Progenitor cell of endocrine pancreas (in vitro differentiated cells): ENCODE results near the gene RAB11FIP2. TPM values are rescaled to one million over a fixed set of nuclear protein-coding genes. Genes with fewer than 3 reads are reported as not detected.

Source experiments
- DNase-seq: peaks from one replicate; pipeline ENCODE4 v3.0.0; 2021; ENCODE audit warnings: low spot score; ENCODE audit not compliant: unreplicated experiment
- H3K27ac Mint-ChIP-seq: 2 replicates; pipeline ENCODE4 v1.8.0; 2021; ENCODE audit warnings: mild to moderate bottlenecking, moderate library complexity, mixed read lengths
- H3K27me3 Mint-ChIP-seq: 2 replicates; pipeline ENCODE4 v1.8.0; 2021; ENCODE audit warnings: mixed read lengths
- H3K36me3 Mint-ChIP-seq: 2 replicates; pipeline ENCODE4 v1.8.0; 2022; ENCODE audit warnings: mixed read lengths; ENCODE audit not compliant: insufficient read depth
- H3K4me1 Mint-ChIP-seq: 2 replicates; pipeline ENCODE4 v1.8.0; 2021; ENCODE audit warnings: low read depth, mixed read lengths
- H3K4me3 Mint-ChIP-seq: 2 replicates; pipeline ENCODE4 v1.8.0; 2021; ENCODE audit warnings: low read depth, mild to moderate bottlenecking, moderate library complexity, mixed read lengths
- H3K9me3 Mint-ChIP-seq: 2 replicates; pipeline ENCODE4 v1.8.0; 2021; ENCODE audit warnings: low read depth, mixed read lengths
- CTCF ChIP-seq: fragments of 200-600 bp; sonication (generic); IDR thresholded peaks from one replicate; pipeline ENCODE4 v1.5.0; 2021; ENCODE audit warnings: antibody characterized with exemption, mild to moderate bottlenecking; ENCODE audit not compliant: unreplicated experiment
- total RNA-seq: library from RNA; stranded (reverse); gene quantifications from 2 replicates; pipeline ENCODE4 v1.2.1, GENCODE V29; 2021

The RAB11FIP2 gene
- total RNA-seq, 1 donor from 2014 or later, result 17.6 TPM

GRCh38 chr10:118027397-118027796, 19.3 kb downstream of the RAB11FIP2 start:
- Mint-ChIP-seq H3K27ac (no peak overlapping the region), H3K27me3 (no peaks in the 10 kb centered on the region), H3K4me1 (peaks cover 5% of the 10 kb centered on the region), H3K36me3 (no peaks in the 10 kb centered on the region), H3K4me3 (no peak overlapping the region), H3K9me3 (no peaks in the 10 kb centered on the region)
- TF ChIP-seq CTCF, result no peak
- no peak for DNase-seq

- Mint-ChIP-seq H3K4me3 (no peak overlapping the region), H3K27ac (no peak overlapping the region), H3K9me3 (no peaks in the 10 kb centered on the region), H3K36me3 (no peaks in the 10 kb centered on the region), H3K4me1 (peaks cover 5% of the 10 kb centered on the region), H3K27me3 (no peaks in the 10 kb centered on the region)
- no peak for TF ChIP-seq CTCF
- DNase-seq, result no peak
These were observed 19.8 kb downstream of the RAB11FIP2 start for GRCh38 chr10:118026936-118027335.

- Mint-ChIP-seq H3K4me3 (no peak overlapping the region), H3K9me3 (no peaks in the 10 kb centered on the region), H3K36me3 (peaks cover 3% of the 10 kb centered on the region), H3K4me1 (peaks cover 3% of the 10 kb centered on the region), H3K27ac (no peak overlapping the region), H3K27me3 (no peaks in the 10 kb centered on the region)
- no peak for DNase-seq
- TF ChIP-seq CTCF, result no peak
These were observed 26.4 kb downstream of the RAB11FIP2 start for GRCh38 chr10:118020365-118020764.

GRCh38 chr10:118017850-118018249, 28.9 kb downstream of the RAB11FIP2 start:
- DNase-seq, result no peak
- Mint-ChIP-seq H3K4me3 (no peak overlapping the region), H3K9me3 (no peaks in the 10 kb centered on the region), H3K4me1 (peaks cover 10% of the 10 kb centered on the region), H3K27me3 (no peaks in the 10 kb centered on the region), H3K36me3 (peaks cover 3% of the 10 kb centered on the region), H3K27ac (no peak overlapping the region)
- TF ChIP-seq CTCF, result no peak

DNA sequence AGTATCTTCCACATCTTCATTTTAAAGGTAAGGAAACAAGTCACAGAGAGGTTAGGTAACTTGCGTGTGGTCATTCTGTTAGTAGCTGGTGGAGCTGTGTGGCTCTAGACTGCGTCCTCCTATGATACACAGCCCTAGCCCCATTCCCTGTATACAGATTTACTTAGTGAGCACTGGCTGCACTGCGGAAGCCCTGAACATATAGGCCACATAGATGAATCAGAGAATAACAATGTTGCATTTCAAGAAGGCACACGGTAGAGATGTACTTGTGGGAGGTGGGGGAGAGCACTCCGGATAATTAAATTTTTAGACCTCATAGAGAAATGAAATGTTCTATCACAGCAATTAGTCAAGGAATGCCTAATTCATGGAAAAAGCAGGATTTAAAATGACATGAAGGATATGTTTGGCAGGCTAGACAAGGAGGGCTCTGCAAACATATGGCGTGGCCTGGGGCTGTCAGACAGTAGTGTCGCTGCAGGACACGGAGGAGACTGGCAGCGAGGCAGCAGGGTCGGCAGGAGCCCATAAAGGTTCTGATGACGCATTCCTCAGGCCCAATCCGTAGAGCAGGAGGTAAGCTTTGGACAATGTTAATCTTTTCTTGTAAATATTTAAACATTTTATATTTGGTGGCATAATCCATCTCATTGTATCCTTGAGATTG, 29.5 kb downstream of the RAB11FIP2 start:
- no peak for TF ChIP-seq CTCF

More for the DNA sequence above, 29.5 kb downstream of the RAB11FIP2 start:
- Mint-ChIP-seq H3K36me3 (peaks cover 3% of the 10 kb centered on the region), H3K9me3 (no peaks in the 10 kb centered on the region), H3K27me3 (no peaks in the 10 kb centered on the region), H3K4me1 (peaks cover 10% of the 10 kb centered on the region), H3K4me3 (no peak overlapping the region), H3K27ac (no peak overlapping the region)
- no peak for DNase-seq
